H1 (cell line): ENCODE results near the gene PCDH11Y. TPM values are rescaled to one million over a fixed set of nuclear protein-coding genes. Genes with fewer than 3 reads are reported as not detected.
"Not testable (repeated sequence)": the region's sequence is repeated elsewhere in the genome, so short reads cannot be mapped to it uniquely, and the experiment has no call there.

Experiments used
- CTCF ChIA-PET: fragments of 300-600 bp; sonication (Branson Sonifier 250); formaldehyde crosslinking; loops from one replicate; lab custom pipeline; 2021; ENCODE audit not compliant: partially characterized antibody; lab: Charles Lee
- POLR2A ChIA-PET: fragments of 300-600 bp; sonication (Branson Sonifier 250); formaldehyde crosslinking; loops from one replicate; lab custom pipeline; 2021; ENCODE audit warnings: inconsistent platforms; ENCODE audit not compliant: partially characterized antibody; lab: Charles Lee
- DNase-seq, 2 experiments: peaks; one replicate each; pipeline versions ENCODE4 v3.0.0 to v3.0.0-alpha.2; 2010 to 2022; ENCODE audit warnings: low spot score in 2 of 2, low read depth in 1 of 2, mixed read lengths in 1 of 2
- FAIRE-seq: peaks from 2 replicates; lab custom pipeline; 2011; peaks lifted over from hg19 to GRCh38; lab: Jason Lieb, UNC
- H2AFZ ChIP-seq: 2 replicates; pipeline ENCODE4 v1.8.1; 2012; ENCODE audit warnings: low read length, inconsistent platforms
- H2AK5ac ChIP-seq: 2 replicates; pipeline ENCODE4 v1.6.1; 2013; ENCODE audit warnings: low read depth, low read length
- H2BK120ac ChIP-seq: replicated peaks from 2 replicates; pipeline ENCODE3; 2013; ENCODE audit warnings: low read depth, low read length, inconsistent platforms
- H2BK12ac ChIP-seq: 2 replicates; pipeline ENCODE4 v1.6.1; 2013; ENCODE audit warnings: low read depth, low read length
- H2BK15ac ChIP-seq: 2 replicates; pipeline ENCODE4 v1.6.1; 2013; ENCODE audit warnings: low read length
- H2BK20ac ChIP-seq: 2 replicates; pipeline ENCODE4 v1.6.1; 2013; ENCODE audit warnings: low read length
- H2BK5ac ChIP-seq: 2 replicates; pipeline ENCODE4 v1.6.1; 2013; ENCODE audit warnings: low read depth, low read length
- H3K14ac ChIP-seq: 2 replicates; pipeline ENCODE4 v1.6.1; 2013; ENCODE audit warnings: inconsistent platforms; ENCODE audit not compliant: insufficient read length
- H3K18ac ChIP-seq: 2 replicates; pipeline ENCODE4 v1.6.1; 2013; ENCODE audit warnings: low read length; ENCODE audit errors: extremely low read depth
- H3K23ac ChIP-seq: 2 replicates; pipeline ENCODE4 v1.6.1; 2013; ENCODE audit warnings: inconsistent platforms; ENCODE audit not compliant: insufficient read length
- H3K23me2 ChIP-seq: 2 replicates; pipeline ENCODE4 v1.6.1; 2013; ENCODE audit warnings: low read depth, low read length
- H3K27ac ChIP-seq: 2 replicates; pipeline ENCODE4 v1.6.1; 2011; ENCODE audit warnings: low read depth, low read length, inconsistent platforms
- H3K27me3 ChIP-seq, 4 experiments: replicated peaks in 1 of 4; 1 replicate in 1 of 4; 2 replicates in 3 of 4; pipeline versions ENCODE4 v1.6.1 to v1.8.1; 2011 to 2013; ENCODE audit warnings: low read length in 3 of 4, mild to moderate bottlenecking in 3 of 4, inconsistent platforms in 2 of 4, mixed read lengths in 2 of 4, moderate library complexity in 1 of 4; ENCODE audit not compliant: control insufficient read depth in 3 of 4, insufficient read depth in 3 of 4; ENCODE audit errors: extremely low read depth in 1 of 4
- H3K36me3 ChIP-seq, 4 experiments: 2 replicates each; pipeline versions ENCODE4 v1.6.1 to v1.8.1; 2011 to 2013; ENCODE audit warnings: mild to moderate bottlenecking in 4 of 4, low read length in 3 of 4, moderate library complexity in 2 of 4, control low read depth in 1 of 4, inconsistent platforms in 1 of 4; ENCODE audit not compliant: insufficient read depth in 4 of 4, control insufficient read depth in 2 of 4
- H3K4ac ChIP-seq: replicated peaks from 2 replicates; pipeline ENCODE3; 2013; ENCODE audit warnings: low read length, low read depth, mixed read lengths, inconsistent platforms; ENCODE audit not compliant: insufficient read length
- H3K4me1 ChIP-seq, 4 experiments: replicated peaks in 1 of 4; 1 replicate in 1 of 4; 2 replicates in 3 of 4; pipeline versions ENCODE4 v1.6.1 to v1.8.1; 2011 to 2013; ENCODE audit warnings: low read length in 3 of 4, inconsistent platforms in 2 of 4, mixed read lengths in 1 of 4; ENCODE audit not compliant: insufficient read depth in 4 of 4, control insufficient read depth in 3 of 4
- H3K4me2 ChIP-seq, 2 experiments: 2 replicates each; pipeline versions ENCODE4 v1.6.1 to v1.8.1; 2011 to 2013; ENCODE audit warnings: low read depth in 2 of 2, low read length in 2 of 2, control low read depth in 1 of 2, inconsistent platforms in 1 of 2, mild to moderate bottlenecking in 1 of 2; ENCODE audit not compliant: insufficient read depth in 1 of 2
- H3K4me3 ChIP-seq, 4 experiments: fragments of 200-600, 300-600 bp in 1 of 4; sonication (generic), shearing (Covaris generic), sonication (Bioruptor Twin) in 1 of 4; 2 replicates each; pipeline versions ENCODE4 v1.5.1 to v1.8.1; 2011 to 2016; ENCODE audit warnings: low read length in 4 of 4, low read depth in 3 of 4, control low read depth in 2 of 4, inconsistent platforms in 2 of 4, mild to moderate bottlenecking in 2 of 4, mixed read lengths in 1 of 4, moderate library complexity in 1 of 4; ENCODE audit not compliant: insufficient read depth in 2 of 4; ENCODE audit errors: extremely low read depth in 1 of 4
- H3K56ac ChIP-seq: replicated peaks from 2 replicates; pipeline ENCODE3; 2013; ENCODE audit warnings: low read depth, mild to moderate bottlenecking, mixed read lengths, low read length, inconsistent platforms; ENCODE audit not compliant: insufficient read length
- H3K79me1 ChIP-seq: 2 replicates; pipeline ENCODE4 v1.6.1; 2013; ENCODE audit warnings: low read depth, low read length, control low read depth
- H3K79me2 ChIP-seq, 2 experiments: 2 replicates each; pipeline versions ENCODE4 v1.6.1 to v1.8.1; 2012 to 2013; ENCODE audit warnings: low read length in 2 of 2, mild to moderate bottlenecking in 2 of 2, inconsistent platforms in 1 of 2; ENCODE audit not compliant: insufficient read depth in 2 of 2, control insufficient read depth in 1 of 2
- H3K9ac ChIP-seq, 4 experiments: replicated peaks in 1 of 4; 1 replicate in 1 of 4; 2 replicates in 3 of 4; pipeline versions ENCODE4 v1.6.1 to v1.8.1; 2011 to 2013; ENCODE audit warnings: low read depth in 3 of 4, low read length in 3 of 4, control low read depth in 2 of 4, mild to moderate bottlenecking in 2 of 4, moderate library complexity in 2 of 4, inconsistent platforms in 1 of 4; ENCODE audit errors: extremely low read depth in 1 of 4
- H3K9me3 ChIP-seq, 2 experiments: 2 replicates each; pipeline versions ENCODE4 v1.6.1 to v1.8.1; 2012 to 2013; ENCODE audit warnings: mild to moderate bottlenecking in 2 of 2, moderate library complexity in 2 of 2, control low read depth in 1 of 2, inconsistent platforms in 1 of 2, low read depth in 1 of 2, low read length in 1 of 2, mixed read lengths in 1 of 2; ENCODE audit not compliant: insufficient read depth in 2 of 2
- H4K20me1 ChIP-seq, 2 experiments: replicated peaks in 1 of 2; 2 replicates each; pipeline versions ENCODE3 to v1.8.1; 2011 to 2013; ENCODE audit warnings: inconsistent platforms in 2 of 2, low read length in 2 of 2, mild to moderate bottlenecking in 1 of 2; ENCODE audit not compliant: insufficient read depth in 2 of 2, control insufficient read depth in 1 of 2
- H4K5ac ChIP-seq: 2 replicates; pipeline ENCODE4 v1.6.1; 2013; ENCODE audit warnings: low read length, low read depth, mixed read lengths, inconsistent platforms; ENCODE audit not compliant: insufficient read length
- H4K8ac ChIP-seq: 2 replicates; pipeline ENCODE4 v1.8.0; 2013; ENCODE audit warnings: mild to moderate bottlenecking, moderate library complexity, low read length, inconsistent platforms; ENCODE audit not compliant: insufficient read depth; ENCODE audit errors: extremely low read depth
- H4K91ac ChIP-seq: replicated peaks from 2 replicates; pipeline ENCODE3; 2013; ENCODE audit warnings: low read length, mixed read lengths, inconsistent platforms; ENCODE audit not compliant: insufficient read length
- RAD21 ChIP-seq, 2 experiments: IDR thresholded peaks in 1 of 2; conservative IDR thresholded peaks in 1 of 2; 2 replicates each; pipeline ENCODE4 v1.6.1; 2011; ENCODE audit warnings: low read depth in 2 of 2, low read length in 2 of 2, improper control_type of control experiment in 1 of 2, inconsistent platforms in 1 of 2, mild to moderate bottlenecking in 1 of 2, moderate library complexity in 1 of 2
- WGBS, 2 experiments: shearing (Covaris generic) in 1 of 2; methylation state at CpG; one replicate each; pipeline versions ENCODE4 v1.1.6 to v1.1.7; 2013 to 2015; ENCODE audit warnings: low lambda C conversion rate in 2 of 2, mixed read lengths in 2 of 2, inconsistent platforms in 1 of 2, low coverage in 1 of 2, missing lambda C conversion rate in 1 of 2; ENCODE audit not compliant: insufficient replicate concordance in 2 of 2, insufficient coverage in 1 of 2, insufficient read length in 1 of 2; ENCODE audit errors: extremely low coverage in 1 of 2, missing lambda C conversion rate in 1 of 2; 5-methylcytosine and 5-hydroxymethylcytosine counted together
- polyA plus RNA-seq, 7 experiments: library from polyadenylated mRNA; depleted of rRNA in 3 of 7; stranded (reverse) in 5 of 7; unstranded in 2 of 7; fragments of >200 nt in 5 of 7; fragments of 200-250 nt in 2 of 7; gene quantifications; 1 replicate in 5 of 7; 2 replicates in 1 of 7; 4 replicates in 1 of 7; pipeline versions ENCODE4 v1.2.1 to v1.2.3, GENCODE V29; 2011 to 2013; ENCODE audit warnings: missing spikeins in 2 of 7, mixed read lengths in 2 of 7
- total RNA-seq: library from RNA; stranded (reverse); fragmentation: NEBNext Ultra II Directional; extraction: Animal tissue kit (Norgen Biotek cat#: 25700); gene quantifications from 2 replicates; pipeline ENCODE4 v1.2.1, GENCODE V29; 2021
- TF ChIP-seq, protein P1 (sequence below), 3 experiments: IDR thresholded peaks; 1 replicate in 2 of 3; 2 replicates in 1 of 3; pipeline versions ENCODE4 v1.5.1 to v1.6.1; 2011; ENCODE audit warnings: low read length in 3 of 3, mild to moderate bottlenecking in 3 of 3, inconsistent platforms in 2 of 3, low read depth in 1 of 3, moderate library complexity in 1 of 3; ENCODE audit not compliant: insufficient read depth in 1 of 3; ENCODE audit errors: control extremely low read depth in 1 of 3

Gene PCDH11Y
- total and polyA plus RNA-seq, 2 of the 8 experiments (the other 6 are each of a cell fraction or from before 2014, with no cell fraction given) = 0.86 to 9.3 TPM

DNA sequence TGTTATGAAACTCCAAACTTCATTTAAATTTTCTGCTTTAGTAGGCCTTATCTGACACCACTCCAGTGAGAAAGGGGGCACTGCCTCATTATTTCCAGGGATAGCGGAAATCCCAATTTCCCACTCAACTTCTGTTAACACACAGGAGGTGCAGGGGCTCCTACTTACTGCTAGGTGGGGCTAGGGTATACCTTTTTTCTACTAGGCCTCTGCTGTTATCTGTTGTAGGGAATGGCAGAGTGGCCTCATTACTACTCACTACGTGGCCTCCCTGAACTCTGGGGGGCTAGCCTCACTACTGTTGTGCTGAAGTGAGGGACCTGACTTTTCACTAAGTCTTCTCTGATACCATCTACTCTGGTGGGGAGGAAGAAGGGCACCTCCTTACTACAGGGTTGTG, 215.0 kb downstream of the PCDH11Y start:
- DNase-seq, H4K8ac ChIP-seq, H3K4me2 ChIP-seq, H3K79me2 ChIP-seq, H3K23ac ChIP-seq, H2AFZ ChIP-seq, H2BK120ac ChIP-seq, H3K4me1 ChIP-seq, POLR2A ChIA-PET, H2BK5ac ChIP-seq, H3K56ac ChIP-seq, CTCF ChIA-PET, H2BK20ac ChIP-seq, H3K9ac ChIP-seq, H2BK15ac ChIP-seq, H3K79me1 ChIP-seq, H3K36me3 ChIP-seq, H4K91ac ChIP-seq, H4K20me1 ChIP-seq, H3K9me3 ChIP-seq, H3K27ac ChIP-seq, H2BK12ac ChIP-seq, H3K23me2 ChIP-seq, H3K4me3 ChIP-seq, H3K18ac ChIP-seq, H4K5ac ChIP-seq, H3K14ac ChIP-seq, H2AK5ac ChIP-seq, H3K4ac ChIP-seq, H3K27me3 ChIP-seq: not testable (repeated sequence)
- WGBS, 2 experiments = no CpG with 5 or more reads among the region's 2 CpGs
- peak; percentile 100 for FAIRE-seq
- TF ChIP-seq, protein P1, sequence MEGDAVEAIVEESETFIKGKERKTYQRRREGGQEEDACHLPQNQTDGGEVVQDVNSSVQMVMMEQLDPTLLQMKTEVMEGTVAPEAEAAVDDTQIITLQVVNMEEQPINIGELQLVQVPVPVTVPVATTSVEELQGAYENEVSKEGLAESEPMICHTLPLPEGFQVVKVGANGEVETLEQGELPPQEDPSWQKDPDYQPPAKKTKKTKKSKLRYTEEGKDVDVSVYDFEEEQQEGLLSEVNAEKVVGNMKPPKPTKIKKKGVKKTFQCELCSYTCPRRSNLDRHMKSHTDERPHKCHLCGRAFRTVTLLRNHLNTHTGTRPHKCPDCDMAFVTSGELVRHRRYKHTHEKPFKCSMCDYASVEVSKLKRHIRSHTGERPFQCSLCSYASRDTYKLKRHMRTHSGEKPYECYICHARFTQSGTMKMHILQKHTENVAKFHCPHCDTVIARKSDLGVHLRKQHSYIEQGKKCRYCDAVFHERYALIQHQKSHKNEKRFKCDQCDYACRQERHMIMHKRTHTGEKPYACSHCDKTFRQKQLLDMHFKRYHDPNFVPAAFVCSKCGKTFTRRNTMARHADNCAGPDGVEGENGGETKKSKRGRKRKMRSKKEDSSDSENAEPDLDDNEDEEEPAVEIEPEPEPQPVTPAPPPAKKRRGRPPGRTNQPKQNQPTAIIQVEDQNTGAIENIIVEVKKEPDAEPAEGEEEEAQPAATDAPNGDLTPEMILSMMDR (IDR thresholded peaks at IDR 0.05; ENCODE audit: control extremely low read depth in 1 of 3, insufficient read depth in 1 of 3, low read depth in 1 of 3, low read length in 3 of 3) = peak in 1 of 3 experiments; percentile 14; a peak in 1 of 4 replicates
- peak; percentile 17 to 22; a peak in 2 of 4 replicates for TF ChIP-seq RAD21 (IDR thresholded peaks at IDR 0.05 in 1 of 2, conservative IDR thresholded peaks at IDR 0.05 in 1 of 2; ENCODE audit: low read depth in 2 of 2, low read length in 2 of 2)
